Cardiac septum (tissue), 1 donor: ENCODE results near the gene LMBR1. TPM values are rescaled to one million over a fixed set of nuclear protein-coding genes. Genes with fewer than 3 reads are reported as not detected.
"Not testable (repeated sequence)": the region's sequence is repeated elsewhere in the genome, so short reads cannot be mapped to it uniquely, and the experiment has no call there.

Experiments
- DNase-seq: peaks from one replicate; pipeline ENCODE4 v3.0.0-alpha.2; 2020; ENCODE audit warnings: low spot score
- intact Hi-C: fragments of 100-400 bp; cut with DNase I; formaldehyde crosslinking; loops from one replicate; pipeline ENCODE4 v1.14.0; 2022
- total RNA-seq: library from RNA; stranded (reverse); fragmentation: NEBNext Ultra II Directional; extraction: Animal tissue kit (Norgen Biotek cat#: 25700); gene quantifications from one replicate; pipeline ENCODE4 v1.2.1, GENCODE V29; 2021
- donor health status: DM: no; HTN: no; CAD: no.

The LMBR1 gene
- total RNA-seq, 1 donor from 2014 or later: 40.3 TPM

DNA sequence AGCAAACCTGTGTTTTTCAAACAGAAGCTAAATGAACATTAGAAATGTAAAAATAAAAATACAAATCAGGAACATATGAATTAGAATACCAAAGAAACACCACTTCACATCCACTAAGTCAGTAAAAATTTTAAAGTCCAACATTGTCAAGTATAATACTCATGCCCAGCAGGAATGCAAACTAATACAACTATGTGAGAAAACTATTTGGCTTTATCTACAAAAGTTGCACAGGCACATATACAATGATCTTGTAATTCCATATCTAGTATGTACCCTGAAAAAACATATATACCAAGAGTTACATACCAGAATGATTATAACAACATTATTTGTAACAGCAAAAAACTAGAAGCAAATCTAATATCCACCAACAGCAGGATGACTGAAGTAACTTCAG is 161.3 kb downstream of the LMBR1 start:
- no peak for DNase-seq
- intact Hi-C loops: no loop called here

GRCh38 chr7:156725936-156726335 is 167.0 kb downstream of the LMBR1 start:
- intact Hi-C loops: no loop called here
- no peak for DNase-seq

GRCh38 chr7:156725073-156725472 is 167.9 kb downstream of the LMBR1 start:
- intact Hi-C loops: no loop called here
- DNase-seq: no peak

DNA sequence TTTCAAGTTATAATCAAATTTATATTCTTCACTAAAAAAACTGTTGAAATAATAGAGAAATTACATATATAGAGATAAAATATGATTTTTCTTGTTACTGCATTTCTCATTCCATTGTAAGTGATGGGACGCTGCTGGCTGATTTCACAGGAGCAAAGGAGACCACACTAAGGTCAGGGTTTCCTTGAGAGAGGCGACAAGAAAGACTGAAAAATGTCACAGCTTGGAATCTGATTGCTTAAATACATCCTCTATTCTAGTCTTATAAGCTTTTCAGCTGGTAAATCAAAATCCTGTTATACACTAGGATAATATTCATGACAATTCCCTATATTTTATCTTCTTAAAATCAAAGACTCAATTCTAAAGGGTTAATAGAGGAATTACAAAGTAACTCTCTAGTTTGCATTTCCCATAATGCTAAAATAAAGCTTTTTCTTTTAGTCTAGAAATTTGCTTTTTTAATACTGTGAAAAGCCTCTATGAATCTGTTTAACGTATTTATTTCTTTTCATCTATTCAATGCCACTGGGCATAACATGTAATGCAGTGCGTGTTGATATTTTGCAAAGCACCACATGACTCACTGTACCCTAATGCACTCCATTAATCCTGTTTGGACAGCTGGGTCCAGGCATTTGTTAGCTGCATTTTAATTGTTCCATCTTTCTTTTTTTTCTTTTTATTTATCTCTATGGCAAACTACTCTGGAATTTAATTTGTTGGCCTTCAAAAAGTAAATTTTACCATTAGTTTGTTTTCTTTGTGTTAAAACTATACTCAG is 170.7 kb downstream of the LMBR1 start:
- DNase-seq: no peak
- intact Hi-C loops: no loop called here

GRCh38 chr7:156703773-156704482 is 189.1 kb downstream of the LMBR1 start:
- intact Hi-C loops: no loop called here
- DNase-seq: no peak

GRCh38 chr7:156703209-156703608 is 189.8 kb downstream of the LMBR1 start:
- DNase-seq: no peak
- intact Hi-C loops: no loop called here

DNA sequence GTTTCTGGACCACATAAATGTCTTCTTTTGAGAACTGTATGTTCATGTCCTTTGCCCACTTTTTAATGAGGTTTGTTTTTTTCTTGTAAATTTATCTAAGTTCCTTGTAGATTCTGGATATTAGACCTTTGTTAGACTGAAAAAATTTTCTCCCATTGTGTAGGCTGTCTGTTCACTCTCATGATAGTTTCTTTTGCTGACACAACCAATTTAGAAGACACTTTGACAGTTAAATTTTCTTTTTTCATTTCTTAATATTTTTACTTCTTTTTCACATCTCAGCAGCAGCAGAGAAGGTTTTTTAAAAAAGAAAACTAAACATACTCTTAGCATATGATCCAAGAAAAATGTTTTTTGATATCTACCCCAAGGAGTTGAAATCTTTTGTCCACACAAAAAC is 190.6 kb downstream of the LMBR1 start:
- intact Hi-C loops: no loop called here
- no peak for DNase-seq

DNA sequence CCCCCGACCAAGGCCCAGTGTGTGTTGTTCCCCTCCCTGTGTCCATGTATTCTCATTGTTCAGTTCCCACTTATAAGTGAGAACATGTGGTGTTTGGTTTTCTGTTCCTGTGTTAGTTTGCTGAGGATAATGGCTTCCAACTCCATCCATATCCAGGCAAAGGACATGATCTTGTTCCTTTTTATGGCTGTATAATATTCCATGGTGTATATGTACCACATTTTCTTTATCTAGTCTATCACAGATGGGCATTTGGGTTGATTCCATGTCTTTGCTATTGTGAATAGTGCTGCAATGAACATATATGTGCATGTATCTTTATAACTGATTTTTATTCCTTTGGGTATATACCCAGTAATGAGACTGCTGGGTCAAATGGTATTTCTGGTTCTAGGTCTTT is 191.2 kb downstream of the LMBR1 start:
- intact Hi-C loops, DNase-seq: not testable (repeated sequence)

DNA sequence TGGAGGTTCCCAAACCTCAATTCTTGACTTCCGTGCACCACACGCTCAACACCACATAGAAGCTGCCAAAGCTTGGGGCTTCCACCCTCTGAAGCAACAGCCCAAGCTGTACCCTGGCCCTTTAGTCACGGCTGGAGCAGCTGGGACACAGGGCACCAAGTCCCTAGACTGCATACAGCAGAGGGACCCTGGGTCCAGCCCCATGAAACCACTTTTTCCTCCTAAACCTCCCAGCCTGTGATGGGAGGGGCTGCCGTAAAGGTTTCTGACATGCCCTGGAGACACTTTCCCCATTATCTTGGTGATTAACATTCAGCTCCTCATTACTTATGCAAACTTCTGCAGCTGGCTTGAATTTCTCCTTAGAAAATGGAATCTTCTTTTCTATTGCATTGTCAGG is 194.5 kb downstream of the LMBR1 start:
- DNase-seq, intact Hi-C loops: not testable (repeated sequence)

GRCh38 chr7:156697283-156697682 is 195.7 kb downstream of the LMBR1 start:
- DNase-seq, intact Hi-C loops: not testable (repeated sequence)

GRCh38 chr7:156693627-156694026 is 199.4 kb downstream of the LMBR1 start:
- no peak for DNase-seq
- intact Hi-C loops: no loop called here

- intact Hi-C loops: no loop called here
- no peak for DNase-seq
These were observed 200.1 kb downstream of the LMBR1 start for GRCh38 chr7:156692849-156693248.

GRCh38 chr7:156691764-156692163 is 201.2 kb downstream of the LMBR1 start:
- no peak for DNase-seq
- intact Hi-C loops: no loop called here

- DNase-seq: no peak
- intact Hi-C loops: no loop called here
These were observed 208.3 kb downstream of the LMBR1 start for GRCh38 chr7:156684661-156685060.

GRCh38 chr7:156684251-156684650 is 208.7 kb downstream of the LMBR1 start:
- intact Hi-C loops: no loop called here
- no peak for DNase-seq

- no peak for DNase-seq
- intact Hi-C loops: no loop called here
These were observed 210.1 kb downstream of the LMBR1 start for GRCh38 chr7:156682928-156683327.

- intact Hi-C loops: no loop called here
- no peak for DNase-seq
These were observed 212.7 kb downstream of the LMBR1 start for GRCh38 chr7:156680281-156680680.

GRCh38 chr7:156677374-156678054 is 215.5 kb downstream of the LMBR1 start:
- intact Hi-C loops: no loop called here
- no peak for DNase-seq

DNA sequence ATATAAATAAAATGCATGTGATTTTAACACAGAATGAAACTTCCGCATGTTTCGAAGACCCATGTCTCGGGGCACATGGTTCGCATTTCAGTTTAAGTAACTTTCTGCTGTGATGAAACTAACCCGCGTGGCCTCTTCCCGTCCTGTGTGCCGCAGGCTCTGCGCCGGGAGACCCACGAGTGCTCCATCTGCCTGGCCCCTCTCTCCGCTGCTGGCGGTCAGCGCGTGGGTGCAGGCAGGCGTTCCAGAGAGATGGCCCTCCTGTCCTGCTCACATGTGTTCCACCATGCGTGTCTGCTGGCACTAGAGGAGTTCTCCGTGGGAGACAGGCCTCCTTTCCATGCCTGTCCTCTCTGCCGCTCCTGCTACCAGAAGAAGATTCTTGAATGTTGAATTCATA is 216.7 kb downstream of the LMBR1 start:
- intact Hi-C loops: no loop called here
- no peak for DNase-seq

DNA sequence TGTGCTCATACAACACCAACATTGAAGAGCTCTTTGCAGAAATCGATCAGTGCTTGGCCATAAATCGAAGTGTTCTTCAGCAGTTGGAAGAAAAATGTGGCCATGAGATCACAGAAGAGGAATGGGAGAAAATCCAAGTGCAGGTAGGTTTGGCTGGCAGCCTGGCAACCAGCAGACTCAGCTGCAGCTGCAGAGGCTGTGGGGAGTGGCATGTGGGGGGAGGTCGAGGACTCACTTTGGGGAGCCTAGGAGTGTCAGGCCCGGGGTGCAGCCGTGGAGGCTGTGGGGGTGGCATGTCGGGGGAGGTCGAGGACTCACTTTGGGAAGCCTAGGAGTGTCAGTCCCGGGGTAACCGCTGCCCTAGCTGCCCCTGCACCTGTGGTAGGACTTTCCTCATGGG is 217.3 kb downstream of the LMBR1 start:
- DNase-seq: no peak
- intact Hi-C loops: no loop called here

GRCh38 chr7:156673902-156674301 is 219.1 kb downstream of the LMBR1 start:
- intact Hi-C loops: no loop called here
- DNase-seq: no peak
